Astrocyte of the hippocampus (primary cell): Measurements from ENCODE around the gene DPP6.

Source experiments
- DNase-seq: peaks from one replicate; pipeline ENCODE4 v3.0.0; 2011; ENCODE audit warnings: low read depth, low spot score

DPP6 gene

DNA sequence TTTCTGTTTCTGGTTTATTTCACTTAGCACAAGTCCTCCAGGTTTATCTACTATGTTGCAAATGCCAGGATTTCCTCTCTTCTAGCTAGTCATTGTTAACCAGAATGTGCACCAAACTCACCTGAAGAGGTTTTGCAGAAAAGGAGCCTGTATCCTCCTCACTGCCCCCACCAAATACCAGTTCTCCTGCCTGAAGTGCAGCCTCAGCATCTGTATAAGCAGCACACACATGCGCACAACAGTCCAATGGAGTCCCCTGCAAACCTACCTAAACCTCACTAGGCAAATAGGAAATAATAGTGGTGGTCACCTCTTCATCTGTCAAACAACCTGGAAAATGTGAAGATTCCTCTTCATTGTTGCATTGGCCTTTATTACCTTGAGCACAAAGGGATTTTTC is 712.9 kb downstream of the DPP6 start:
- DNase-seq: no peak

- peak; percentile 35 for DNase-seq
Observed at GRCh38 chr7:154767142-154767541, 714.9 kb downstream of the DPP6 start.

- DNase-seq: no peak
Observed at GRCh38 chr7:154767821-154768415, 715.7 kb downstream of the DPP6 start.

GRCh38 chr7:154769001-154769400 is 716.8 kb downstream of the DPP6 start:
- no peak for DNase-seq

DNA sequence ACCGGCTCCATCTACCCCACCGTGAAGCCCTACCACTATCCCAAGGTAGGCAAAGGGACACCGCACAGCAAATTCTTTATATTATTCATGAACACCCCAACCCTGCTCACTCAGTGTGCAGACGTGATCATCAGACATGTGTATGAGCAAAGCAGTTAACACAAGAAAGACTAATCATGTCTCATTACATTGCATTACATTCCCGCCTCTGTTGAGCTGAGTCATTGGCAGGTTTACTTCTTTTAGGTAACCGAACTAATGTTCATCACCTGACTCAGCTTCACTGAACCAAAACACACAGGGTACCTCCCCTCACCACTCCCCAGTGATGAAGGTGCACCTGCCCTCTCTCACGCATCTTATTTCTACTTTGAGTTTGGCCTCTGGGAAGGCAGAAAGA is 717.3 kb downstream of the DPP6 start:
- no peak for DNase-seq

- DNase-seq: no peak
Observed at GRCh38 chr7:154770361-154770760, 718.2 kb downstream of the DPP6 start.

DNA sequence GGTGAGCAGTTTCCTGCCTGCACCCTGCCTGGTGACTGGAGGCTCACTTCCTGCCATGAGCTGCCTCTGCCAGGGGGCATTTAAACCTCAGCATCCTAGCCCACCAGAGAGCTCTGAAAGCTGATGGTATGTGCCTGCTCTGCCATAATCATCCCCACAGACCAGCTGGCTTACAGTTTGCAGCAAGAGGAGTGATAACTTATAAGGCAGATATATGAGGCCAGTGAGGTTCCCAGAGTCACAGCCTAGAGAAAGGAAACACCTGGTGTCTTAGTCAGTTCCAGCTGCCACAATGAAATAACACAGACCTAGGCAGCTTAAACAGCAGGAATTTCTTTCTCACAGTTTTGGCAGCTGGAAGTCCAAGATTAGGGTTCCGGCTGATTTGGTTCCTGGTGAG is 718.8 kb downstream of the DPP6 start:
- DNase-seq: no peak

DNA sequence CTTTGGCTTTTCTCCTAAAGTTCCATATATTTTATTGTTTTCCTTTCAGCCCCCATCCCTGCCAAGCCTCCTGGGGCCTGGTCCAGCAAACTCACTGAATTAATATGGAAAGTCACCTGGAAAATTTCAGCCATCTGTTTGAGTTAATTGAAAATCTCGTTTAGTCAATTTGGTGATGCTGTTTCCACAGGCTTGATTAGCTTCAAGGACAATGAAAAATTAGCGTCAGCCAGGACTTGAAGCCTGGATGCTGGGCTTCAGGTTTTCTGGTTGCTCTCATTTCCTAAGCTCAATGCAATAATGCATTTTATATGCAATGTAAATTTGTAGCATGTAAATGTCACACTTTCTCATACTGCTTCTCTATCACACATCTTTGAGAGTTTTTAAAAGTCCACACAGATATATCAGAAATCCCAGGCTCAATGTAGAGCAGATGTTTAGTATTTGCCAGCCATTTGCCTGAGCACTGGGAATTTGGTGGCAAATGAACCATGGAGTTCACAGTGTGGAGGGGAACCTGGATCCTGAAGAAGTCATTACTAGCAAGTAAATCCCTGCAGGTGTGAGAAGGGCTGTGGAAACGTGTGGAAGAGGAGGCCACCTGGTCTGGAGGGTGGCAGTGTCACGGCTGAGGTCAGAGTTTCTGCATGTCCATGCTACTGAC is 722.2 kb downstream of the DPP6 start:
- DNase-seq: no peak

- DNase-seq: no peak
Observed at GRCh38 chr7:154775681-154776080, 723.5 kb downstream of the DPP6 start.

DNA sequence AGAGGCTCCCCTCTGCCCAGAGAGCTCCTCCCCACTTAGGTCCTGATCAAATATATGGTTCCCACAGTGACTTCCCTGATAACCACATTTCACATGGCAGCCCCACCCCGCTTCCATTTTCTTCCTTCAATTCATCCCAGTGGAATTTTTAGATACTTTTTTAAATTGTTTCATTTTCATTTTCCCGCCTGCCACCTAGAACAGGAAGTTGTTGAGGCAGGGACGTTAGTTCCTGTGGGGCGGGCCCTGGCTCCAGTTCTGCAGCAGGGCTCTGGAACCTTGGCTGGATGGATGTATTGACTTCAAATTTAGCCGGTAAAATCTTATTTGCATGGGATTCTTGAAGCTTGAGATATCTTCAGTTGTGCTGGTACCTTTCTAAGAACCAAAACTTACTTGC is 724.2 kb downstream of the DPP6 start:
- no peak for DNase-seq

- peak; percentile 88 for DNase-seq
Observed at GRCh38 chr7:154777023-154777422, 724.8 kb downstream of the DPP6 start.

- DNase-seq: no peak
Observed at GRCh38 chr7:154777489-154777888, 725.3 kb downstream of the DPP6 start.

- DNase-seq: no peak
Observed at GRCh38 chr7:154777908-154778307, 725.7 kb downstream of the DPP6 start.

- no peak for DNase-seq
Observed at GRCh38 chr7:154781369-154782303, 729.4 kb downstream of the DPP6 start.

- DNase-seq: no peak
Observed at GRCh38 chr7:154783281-154783909, 731.2 kb downstream of the DPP6 start.

DNA sequence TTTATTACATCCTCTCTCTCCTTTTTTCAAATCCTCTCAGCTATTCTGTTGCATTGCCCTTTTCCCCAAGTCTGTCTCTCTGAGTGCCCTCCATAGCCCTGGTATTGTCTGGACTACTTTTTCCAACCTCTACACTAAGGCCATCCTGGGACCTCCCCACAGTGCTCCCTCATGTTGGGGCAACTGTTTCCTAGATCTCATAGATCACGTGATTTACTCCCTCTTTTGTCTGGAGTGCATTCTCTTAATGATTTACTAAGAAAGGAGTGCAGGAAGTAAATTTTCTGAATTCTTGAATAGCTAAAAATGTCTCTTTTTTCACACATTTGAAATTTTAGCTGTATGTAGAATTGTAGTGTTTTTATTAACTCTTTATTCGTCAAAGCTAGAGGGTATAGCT is 733.7 kb downstream of the DPP6 start:
- DNase-seq: no peak

DNA sequence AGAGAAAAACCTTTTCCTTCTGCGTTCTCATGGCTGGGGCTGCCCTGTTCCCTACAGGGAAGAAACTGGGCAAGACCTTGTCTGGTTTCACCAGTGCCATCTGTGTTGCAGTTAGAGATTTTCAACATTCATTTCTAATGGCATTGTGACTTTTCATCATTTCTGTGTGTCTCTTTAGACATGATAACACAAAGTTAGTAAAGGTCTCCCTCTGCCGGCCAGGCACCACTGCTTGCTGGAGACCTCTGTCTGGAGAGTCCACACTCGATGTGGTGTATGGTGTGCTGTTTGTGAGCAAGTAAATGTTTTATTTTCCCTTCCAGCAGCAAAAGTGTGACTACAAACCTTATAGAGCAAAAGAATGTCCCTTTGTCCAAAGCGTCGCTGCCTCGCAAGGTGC is 737.2 kb downstream of the DPP6 start:
- DNase-seq: peak; percentile 38

DNA sequence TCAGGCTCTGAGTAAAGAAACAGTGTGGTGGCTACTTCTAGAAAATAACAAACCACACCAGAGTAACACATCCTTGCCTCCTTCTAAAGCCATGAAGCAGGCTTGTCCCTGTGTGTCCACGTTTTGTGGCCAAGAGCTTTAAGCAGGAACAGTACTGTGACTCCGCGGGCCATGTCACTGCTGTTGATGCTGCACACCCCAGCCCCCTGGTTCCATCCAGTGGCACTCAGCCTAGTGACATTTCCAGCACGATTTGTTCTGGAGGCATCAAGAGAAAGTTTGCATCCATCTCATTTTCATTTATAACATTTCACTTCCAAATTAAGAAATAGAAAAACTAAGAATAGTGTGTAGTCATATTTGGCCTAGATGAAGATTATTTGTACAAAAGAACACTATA is 739.4 kb downstream of the DPP6 start:
- no peak for DNase-seq

- DNase-seq: no peak
Observed at GRCh38 chr7:154792436-154793055, 740.3 kb downstream of the DPP6 start.

DNA sequence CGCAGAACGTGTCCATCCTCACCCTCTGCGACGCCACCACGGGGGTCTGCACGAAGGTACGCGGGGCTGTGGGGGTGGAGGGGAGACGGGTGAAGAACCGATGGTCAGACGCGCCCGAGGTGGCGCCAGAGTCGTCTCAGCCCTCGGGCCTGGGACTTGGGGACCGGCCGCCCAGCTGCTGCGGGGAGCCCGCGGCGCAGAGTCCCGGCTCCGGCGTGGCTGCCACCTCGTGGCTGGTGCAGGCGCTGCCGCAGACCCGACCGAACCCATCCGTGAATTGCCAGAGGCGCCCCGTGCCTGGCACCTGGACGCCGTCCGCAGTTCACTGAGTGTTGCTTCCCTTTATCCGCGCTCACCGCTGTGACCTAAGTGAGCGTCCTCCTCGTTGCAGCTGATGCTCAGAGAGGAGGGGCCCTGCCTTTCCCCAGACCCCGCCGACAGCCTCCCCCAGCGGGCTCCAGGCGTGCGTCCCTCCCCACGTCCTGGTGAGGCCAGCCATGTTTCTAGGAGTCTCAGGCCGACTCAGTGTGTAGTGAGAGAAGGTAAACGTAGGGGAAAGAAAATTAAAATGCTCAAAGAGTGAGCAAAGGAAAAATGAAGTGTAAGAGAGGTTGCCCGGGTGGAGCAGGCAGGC is 742.1 kb downstream of the DPP6 start:
- DNase-seq: peak; percentile 33

- DNase-seq: no peak
Observed at GRCh38 chr7:154795014-154795413, 742.8 kb downstream of the DPP6 start.
